IMR-90 (cell line): ENCODE measurements around the gene POLR1E. TPM values are rescaled to one million over a fixed set of nuclear protein-coding genes. Genes with fewer than 3 reads are reported as not detected.

Experiments used
- ATAC-seq: fragments of 200-7000 bp; cut with Tn5 transposase; 2 replicates; pipeline ENCODE4 v1.9.1; 2020; ENCODE audit warnings: low read depth, mild to moderate bottlenecking, moderate library complexity
- BruUV-seq: library from RNA; stranded (reverse); fragments of 400-500 nt; replicated peaks from 2 replicates; lab custom pipeline; 2021; lab: Mats Ljungman, UMichigan
- CTCF ChIA-PET: fragments of 300-600 bp; formaldehyde crosslinking; extraction: SDS; loops from one replicate; lab custom pipeline; 2021; ENCODE audit warnings: antibody characterized with exemption; lab: Yijun Ruan, JAX
- POLR2A ChIA-PET: fragments of 300-600 bp; sonication (Branson Sonifier 250); formaldehyde crosslinking; loops from one replicate; lab custom pipeline; 2022; ENCODE audit warnings: antibody characterized with exemption; ENCODE audit not compliant: unreplicated experiment; lab: Charles Lee
- DNase-seq: peaks from one replicate; pipeline ENCODE4 v3.0.0; 2013
- H2AFZ ChIP-seq: replicated peaks from 2 replicates; pipeline ENCODE3; 2013; ENCODE audit warnings: low read length, mild to moderate bottlenecking; ENCODE audit not compliant: poor library complexity
- H2AK5ac ChIP-seq: 2 replicates; pipeline ENCODE4 v1.6.1; 2013; ENCODE audit warnings: low read depth, low read length, inconsistent platforms
- H2AK9ac ChIP-seq: replicated peaks from 2 replicates; pipeline ENCODE3; 2013; ENCODE audit warnings: mild to moderate bottlenecking, low read depth, low read length, moderate library complexity; ENCODE audit not compliant: poor library complexity
- H2BK120ac ChIP-seq: 2 replicates; pipeline ENCODE4 v1.6.1; 2013; ENCODE audit warnings: low read depth, low read length, inconsistent platforms
- H2BK15ac ChIP-seq: 3 replicates; pipeline ENCODE4 v1.6.1; 2013; ENCODE audit warnings: low read depth, low read length, inconsistent platforms
- H2BK20ac ChIP-seq: 2 replicates; pipeline ENCODE4 v1.6.1; 2013; ENCODE audit warnings: low read depth, mild to moderate bottlenecking, inconsistent platforms, low read length, moderate library complexity
- H2BK5ac ChIP-seq: 2 replicates; pipeline ENCODE4 v1.6.1; 2013; ENCODE audit warnings: mild to moderate bottlenecking, low read depth, low read length, inconsistent platforms; ENCODE audit not compliant: poor library complexity, severe bottlenecking
- H3K14ac ChIP-seq: replicated peaks from 2 replicates; pipeline ENCODE4 v1.6.1; 2013; ENCODE audit warnings: low read depth, low read length, inconsistent platforms
- H3K18ac ChIP-seq: 2 replicates; pipeline ENCODE4 v1.6.1; 2013; ENCODE audit warnings: low read depth, low read length, control low read depth
- H3K23ac ChIP-seq: 2 replicates; pipeline ENCODE4 v1.6.1; 2013; ENCODE audit warnings: low read depth, low read length, inconsistent platforms
- H3K27ac ChIP-seq: 2 replicates; pipeline ENCODE4 v1.5.1; 2013; ENCODE audit warnings: mild to moderate bottlenecking, control low read depth, low read length; ENCODE audit not compliant: insufficient read depth
- H3K27me3 ChIP-seq: 2 replicates; pipeline ENCODE4 v1.6.1; 2013; ENCODE audit warnings: low read length; ENCODE audit not compliant: control insufficient read depth, insufficient read depth
- H3K36me3 ChIP-seq: 2 replicates; pipeline ENCODE4 v1.6.1; 2013; ENCODE audit warnings: low read length, mixed read lengths; ENCODE audit not compliant: control insufficient read depth, insufficient read depth
- H3K4ac ChIP-seq: 2 replicates; pipeline ENCODE4 v1.6.1; 2013; ENCODE audit warnings: low read depth, low read length, inconsistent platforms
- H3K4me1 ChIP-seq: 2 replicates; pipeline ENCODE4 v1.6.1; 2013; ENCODE audit warnings: low read length, mixed read lengths; ENCODE audit not compliant: control insufficient read depth, insufficient read depth
- H3K4me2 ChIP-seq: 2 replicates; pipeline ENCODE4 v1.6.1; 2013; ENCODE audit warnings: low read depth, mild to moderate bottlenecking, control low read depth, low read length, moderate library complexity
- H3K4me3 ChIP-seq: 2 replicates; pipeline ENCODE4 v1.5.1; 2013; ENCODE audit warnings: low read depth, mild to moderate bottlenecking, control low read depth, low read length, moderate library complexity; ENCODE audit not compliant: insufficient read depth
- H3K56ac ChIP-seq: 2 replicates; pipeline ENCODE4 v1.6.1; 2013; ENCODE audit warnings: low read length, inconsistent platforms; ENCODE audit not compliant: insufficient read depth; ENCODE audit errors: extremely low read depth
- H3K79me1 ChIP-seq, 2 experiments: 2 replicates each; pipeline ENCODE4 v1.6.1; 2013; ENCODE audit warnings: low read length in 2 of 2, inconsistent platforms in 1 of 2, low read depth in 1 of 2
- H3K9ac ChIP-seq: 2 replicates; pipeline ENCODE4 v1.6.1; 2013; ENCODE audit warnings: low read depth, low read length, control low read depth
- H3K9me1 ChIP-seq: 2 replicates; pipeline ENCODE4 v1.6.1; 2013; ENCODE audit warnings: low read length, inconsistent platforms; ENCODE audit not compliant: insufficient read depth
- H3K9me3 ChIP-seq: 2 replicates; pipeline ENCODE4 v1.6.1; 2013; ENCODE audit warnings: low read length; ENCODE audit not compliant: control insufficient read depth, insufficient read depth
- H4K20me1 ChIP-seq: 2 replicates; pipeline ENCODE4 v1.6.1; 2013; ENCODE audit warnings: low read length, inconsistent platforms; ENCODE audit not compliant: insufficient read depth
- H4K5ac ChIP-seq: 2 replicates; pipeline ENCODE4 v1.6.1; 2013; ENCODE audit warnings: mild to moderate bottlenecking, low read depth, low read length, control low read depth
- H4K8ac ChIP-seq, 2 experiments: 2 replicates each; pipeline ENCODE4 v1.6.1; 2013; ENCODE audit warnings: low read depth in 2 of 2, low read length in 2 of 2, control low read depth in 1 of 2, inconsistent platforms in 1 of 2
- H4K91ac ChIP-seq: 2 replicates; pipeline ENCODE4 v1.6.1; 2013; ENCODE audit warnings: low read depth, low read length, inconsistent platforms; ENCODE audit not compliant: insufficient read depth
- BHLHE40 ChIP-seq: fragments of 150-350 bp; IDR thresholded peaks from 2 replicates; pipeline ENCODE4 v1.6.1; 2016; ENCODE audit warnings: mild to moderate bottlenecking, low read depth, low read length
- CEBPB ChIP-seq: IDR thresholded peaks from 2 replicates; pipeline ENCODE4 v1.6.1; 2012; ENCODE audit warnings: low read depth, low read length, improper control_type of control experiment
- CHD1 ChIP-seq: IDR thresholded peaks from 2 replicates; pipeline ENCODE4 v1.6.1; 2012; ENCODE audit warnings: low read depth, low read length, improper control_type of control experiment
- CTCF ChIP-seq: conservative IDR thresholded peaks from 2 replicates; pipeline ENCODE4 v1.5.1; 2012; ENCODE audit warnings: mild to moderate bottlenecking, low read depth, low read length, improper control_type of control experiment
- FOS ChIP-seq: fragments of 150-350 bp; IDR thresholded peaks from 2 replicates; pipeline ENCODE4 v1.6.1; 2016; ENCODE audit warnings: low read depth, low read length
- MAFK ChIP-seq: IDR thresholded peaks from 2 replicates; pipeline ENCODE4 v1.6.1; 2012; ENCODE audit warnings: low read depth, low read length, improper control_type of control experiment
- MAZ ChIP-seq: IDR thresholded peaks from 2 replicates; pipeline ENCODE4 v1.6.1; 2012; ENCODE audit warnings: low read depth, mild to moderate bottlenecking, low read length, improper control_type of control experiment, moderate library complexity, borderline replicate concordance
- MXI1 ChIP-seq: IDR thresholded peaks from 2 replicates; pipeline ENCODE4 v1.6.1; 2012; ENCODE audit warnings: low read depth, mild to moderate bottlenecking, low read length, moderate library complexity, borderline replicate concordance
- NFE2L2 ChIP-seq: fragments of 150-350 bp; IDR thresholded peaks from 2 replicates; pipeline ENCODE4 v1.6.1; 2016; ENCODE audit warnings: low read depth, mild to moderate bottlenecking, low read length
- POLR2A ChIP-seq: IDR thresholded peaks from 2 replicates; pipeline ENCODE4 v1.6.1; 2012; ENCODE audit warnings: mild to moderate bottlenecking, low read depth, low read length
- RAD21 ChIP-seq: IDR thresholded peaks from 2 replicates; pipeline ENCODE4 v1.6.1; 2012; ENCODE audit warnings: low read length, improper control_type of control experiment
- RCOR1 ChIP-seq: IDR thresholded peaks from 2 replicates; pipeline ENCODE4 v1.6.1; 2012; ENCODE audit warnings: mild to moderate bottlenecking, low read length, improper control_type of control experiment; ENCODE audit not compliant: insufficient replicate concordance
- RFX5 ChIP-seq: IDR thresholded peaks from 2 replicates; pipeline ENCODE4 v1.8.0; 2012; ENCODE audit warnings: low read depth, mild to moderate bottlenecking, low read length, moderate library complexity
- SMC3 ChIP-seq: fragments of 150-350 bp; IDR thresholded peaks from 2 replicates; pipeline ENCODE4 v1.6.1; 2016; ENCODE audit warnings: low read depth, mild to moderate bottlenecking, antibody characterized with exemption, low read length, moderate library complexity
- USF2 ChIP-seq: fragments of 150-350 bp; IDR thresholded peaks from 2 replicates; pipeline ENCODE4 v1.6.1; 2017; ENCODE audit warnings: mild to moderate bottlenecking, antibody characterized with exemption, low read length, low read depth
- WGBS, 2 experiments: methylation state at CpG; one replicate each; pipeline versions ENCODE4 v1.1.5 to v1.1.7; 2013; ENCODE audit warnings: missing lambda C conversion rate in 2 of 2; ENCODE audit not compliant: insufficient read length in 1 of 2; ENCODE audit errors: extremely low coverage in 2 of 2; 5-methylcytosine and 5-hydroxymethylcytosine counted together
- dilution Hi-C: fragments of 300-500 bp; cut with HindIII; formaldehyde crosslinking; loops from one replicate; pipeline ENCODE4 v1.14.3; 2018; ENCODE audit warnings: low sequenced_read_pairs; ENCODE audit not compliant: unreplicated experiment
- in situ Hi-C: fragments of 300-500 bp; cut with MboI; formaldehyde crosslinking; loops from 3 replicates; pipeline ENCODE4 v1.14.3; 2019; ENCODE audit warnings: low sequenced_read_pairs, inconsistent platforms, mixed read lengths
- intact Hi-C: fragments of 100-400 bp; cut with micrococcal nuclease; formaldehyde crosslinking; loops from 2 replicates; pipeline ENCODE4 v1.10.0; 2022
- polyA plus RNA-seq, 3 experiments: library from polyadenylated mRNA; depleted of rRNA; stranded (reverse); fragments of >200 nt; gene quantifications; 2 replicates each; pipeline ENCODE4 v1.2.3, GENCODE V29; 2012; ENCODE audit warnings: low replicate concordance in 1 of 3
- total RNA-seq: library from RNA; depleted of rRNA; stranded (reverse); fragments of >200 nt; gene quantifications from 2 replicates; pipeline ENCODE4 v1.2.3, GENCODE V29; 2012
- TF ChIP-seq, protein P1 (sequence below): fragments of 150-350 bp; IDR thresholded peaks from 2 replicates; pipeline ENCODE4 v1.6.1; 2016; ENCODE audit warnings: low read depth, mild to moderate bottlenecking, low read length, moderate library complexity, borderline replicate concordance

Gene POLR1E
- total and polyA plus RNA-seq, 2 of the 4 experiments (the other 2 are of a cell fraction), result 48.0 to 71.9 TPM

- Histone ChIP-seq H3K9me1 (peaks cover 11% of the 10 kb centered on the region), H3K9ac (no peak overlapping the region), H3K4me2 (0 out of 2 replicates have a peak overlapping the region, but pooled peaks have one; percentile 10), H3K36me3 (peaks cover 15% of the 10 kb centered on the region), H3K27ac (no peak overlapping the region), H2BK5ac (no peak overlapping the region), H3K4ac (no peak overlapping the region), H2AK9ac (no peak overlapping the region), H4K8ac (no peak overlapping the region), H2BK120ac (no peak overlapping the region), H4K5ac (no peak overlapping the region), H3K23ac (no peak overlapping the region), H2BK15ac (no peak overlapping the region), H3K27me3 (no peaks in the 10 kb centered on the region), H2BK20ac (no peak overlapping the region), H2AK5ac (no peak overlapping the region), H3K9me3 (no peaks in the 10 kb centered on the region), H3K4me3 (no peak overlapping the region), H3K18ac (no peak overlapping the region), H3K4me1 (peaks cover 16% of the 10 kb centered on the region), H4K91ac (no peak overlapping the region), H3K56ac (no peak overlapping the region), H3K79me1 (peaks cover 37 to 85% of the 10 kb centered on the region in 2 experiments), H4K20me1 (peaks cover 23% of the 10 kb centered on the region), H3K14ac (no peak overlapping the region), H2AFZ (no peak overlapping the region)
- ChIA-PET POLR2A (no interaction called here), CTCF (no interaction called here)
- in situ Hi-C loops, result no loop called here
- no peak for TF ChIP-seq FOS
- TF ChIP-seq, protein P1, sequence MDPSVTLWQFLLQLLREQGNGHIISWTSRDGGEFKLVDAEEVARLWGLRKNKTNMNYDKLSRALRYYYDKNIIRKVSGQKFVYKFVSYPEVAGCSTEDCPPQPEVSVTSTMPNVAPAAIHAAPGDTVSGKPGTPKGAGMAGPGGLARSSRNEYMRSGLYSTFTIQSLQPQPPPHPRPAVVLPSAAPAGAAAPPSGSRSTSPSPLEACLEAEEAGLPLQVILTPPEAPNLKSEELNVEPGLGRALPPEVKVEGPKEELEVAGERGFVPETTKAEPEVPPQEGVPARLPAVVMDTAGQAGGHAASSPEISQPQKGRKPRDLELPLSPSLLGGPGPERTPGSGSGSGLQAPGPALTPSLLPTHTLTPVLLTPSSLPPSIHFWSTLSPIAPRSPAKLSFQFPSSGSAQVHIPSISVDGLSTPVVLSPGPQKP, result no peak
- TF ChIP-seq BHLHE40, result no peak
- TF ChIP-seq CHD1, result no peak
- no peak for TF ChIP-seq CEBPB
- no peak for TF ChIP-seq POLR2A
- no peak for TF ChIP-seq MAZ
- TF ChIP-seq MAFK, result no peak
- TF ChIP-seq RCOR1, result no peak
- TF ChIP-seq NFE2L2, result no peak
- TF ChIP-seq RAD21, result no peak
- TF ChIP-seq CTCF, result no peak
- TF ChIP-seq RFX5, result no peak
- TF ChIP-seq MXI1, result no peak
- no peak for TF ChIP-seq USF2
- TF ChIP-seq SMC3, result no peak
- DNase-seq (no peak), ATAC-seq (peak; percentile 58)
- no CpG with 5 or more reads among the region's 4 CpGs for WGBS, 2 experiments
- dilution Hi-C loops, result no loop called here
- BruUV-seq, result no TSS peak
- intact Hi-C loops, result no loop called here
Measured at GRCh38 chr9:37446401-37446800, 39.3 kb upstream of the POLR1E start.
